RWPE1 (cell line): Measurements from ENCODE around the gene KCNMA1.

Experiments
- CTCF ChIA-PET: fragments of 350-600 bp; sonication (Branson Sonifier 250); formaldehyde crosslinking; extraction: SDS; loops from one replicate; lab custom pipeline; 2021; lab: Yijun Ruan, JAX
- POLR2A ChIA-PET: fragments of 400-600 bp; formaldehyde crosslinking; extraction: SDS; loops from one replicate; lab custom pipeline; 2020; ENCODE audit warnings: antibody characterized with exemption; ENCODE audit not compliant: low non-redundant PET; lab: Yijun Ruan, JAX
- DNase-seq: peaks from one replicate; pipeline ENCODE4 v3.0.0; 2012; ENCODE audit warnings: low spot score
- H3K27ac ChIP-seq: fragments of 450-650 bp; 2 replicates; pipeline ENCODE4 v1.5.1; 2017
- CTCF ChIP-seq: fragments of 450-650 bp; conservative IDR thresholded peaks from 2 replicates; pipeline ENCODE4 v1.5.1; 2017; ENCODE audit warnings: low read depth, mild to moderate bottlenecking

The KCNMA1 gene

GRCh38 chr10:77027576-77027975 lies 610.0 kb downstream of the KCNMA1 start:
- no peak for DNase-seq
- no peak overlapping the region for H3K27ac ChIP-seq
- CTCF ChIA-PET: no interaction called here
- no peak for TF ChIP-seq CTCF
- POLR2A ChIA-PET: no interaction called here

DNA sequence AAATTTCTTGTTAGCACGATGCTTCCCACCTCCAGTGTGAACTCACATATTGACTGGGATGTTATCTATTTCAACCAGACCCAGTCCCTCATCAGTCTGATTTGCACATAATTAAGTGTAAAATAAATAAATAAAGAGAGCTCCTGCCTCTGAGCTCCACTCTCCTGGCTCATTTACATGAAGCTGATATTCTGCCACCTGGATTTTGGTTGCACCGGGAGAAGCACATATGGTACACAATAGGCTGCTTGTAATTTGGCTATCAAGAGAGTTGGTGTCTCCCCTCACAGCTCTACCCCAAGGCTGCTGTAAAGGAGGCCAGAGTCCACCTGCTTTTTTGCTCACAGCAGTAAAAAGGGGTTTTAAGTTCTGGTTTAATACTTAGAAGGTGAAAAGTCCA lies 610.5 kb downstream of the KCNMA1 start:
- POLR2A ChIA-PET: no interaction called here
- CTCF ChIA-PET: interaction anchor here (0.6 kb wide), 1 partner anchor 21 kb away, joined by 4 read pairs; no protein-coding TSS in a partner anchor

GRCh38 chr10:77026148-77026547 lies 611.5 kb downstream of the KCNMA1 start:
- no peak for DNase-seq
- no peak overlapping the region for H3K27ac ChIP-seq
- no peak for TF ChIP-seq CTCF
- ChIA-PET CTCF (interaction anchor here (0.8 kb wide), 1 partner anchor 40 kb away, joined by 3 read pairs; no protein-coding TSS in a partner anchor), POLR2A (no interaction called here)

More for the DNA sequence above, 610.5 kb downstream of the KCNMA1 start:
- no peak overlapping the region for H3K27ac ChIP-seq
- DNase-seq: no peak
- TF ChIP-seq CTCF: no peak

DNA sequence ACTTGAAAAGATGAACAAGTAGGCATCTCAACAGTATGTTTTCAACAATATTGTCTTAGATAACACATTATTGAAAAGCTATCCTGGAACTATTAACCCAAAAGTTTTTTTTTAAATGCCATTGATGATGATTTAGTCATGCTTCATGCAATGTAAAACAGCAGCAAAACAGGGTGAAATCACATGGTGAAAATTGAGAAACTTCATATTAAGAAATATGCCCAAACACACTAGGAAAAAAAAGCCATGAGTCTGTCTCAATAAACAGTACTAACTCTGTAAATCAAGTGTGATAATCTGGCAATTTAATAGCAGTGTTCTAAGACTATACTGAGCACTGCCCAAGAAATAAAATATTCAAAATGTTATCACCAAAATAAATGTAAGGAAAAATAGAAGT lies 613.1 kb downstream of the KCNMA1 start:
- no peak overlapping the region for H3K27ac ChIP-seq
- no peak for DNase-seq
- no peak for TF ChIP-seq CTCF
- CTCF ChIA-PET: no interaction called here
- POLR2A ChIA-PET: no interaction called here

- no peak for DNase-seq
- CTCF ChIA-PET: no interaction called here
- no peak overlapping the region for H3K27ac ChIP-seq
- TF ChIP-seq CTCF: no peak
- POLR2A ChIA-PET: no interaction called here
Measured at GRCh38 chr10:77023396-77023795, 614.2 kb downstream of the KCNMA1 start.

- DNase-seq: no peak
- CTCF ChIA-PET: no interaction called here
- no peak overlapping the region for H3K27ac ChIP-seq
- POLR2A ChIA-PET: no interaction called here
- no peak for TF ChIP-seq CTCF
Measured at GRCh38 chr10:77022671-77023070, 614.9 kb downstream of the KCNMA1 start.
